Duodenal mucosa (tissue), 2 donors: Measurements from ENCODE around the gene TOP2A.

Experiments used
- H3K27ac ChIP-seq: one replicate; pipeline ENCODE4 v1.7.0; 2013; ENCODE audit warnings: low read depth, low read length
- H3K27me3 ChIP-seq, 2 donors: one replicate each; pipeline ENCODE4 v1.7.0; 2013; ENCODE audit warnings: low read length in 2 of 2, control low read depth in 1 of 2; ENCODE audit not compliant: insufficient read depth in 2 of 2, control insufficient read depth in 1 of 2
- H3K36me3 ChIP-seq, 2 donors: one replicate each; pipeline ENCODE4 v1.7.0; 2013; ENCODE audit warnings: low read length in 2 of 2, control low read depth in 1 of 2; ENCODE audit not compliant: insufficient read depth in 2 of 2, control insufficient read depth in 1 of 2
- H3K4me1 ChIP-seq, 2 donors: one replicate each; pipeline ENCODE4 v1.7.0; 2013; ENCODE audit warnings: low read length in 2 of 2, control low read depth in 1 of 2; ENCODE audit not compliant: insufficient read depth in 2 of 2, control insufficient read depth in 1 of 2
- H3K4me3 ChIP-seq, 2 donors: one replicate each; pipeline ENCODE4 v1.7.0; 2013; ENCODE audit warnings: low read length in 2 of 2, low read depth in 1 of 2
- H3K9ac ChIP-seq, 2 donors: one replicate each; pipeline ENCODE4 v1.7.0; 2013; ENCODE audit warnings: low read length in 2 of 2, low read depth in 1 of 2
- H3K9me3 ChIP-seq, 2 donors: one replicate each; pipeline ENCODE4 v1.7.0; 2013; ENCODE audit warnings: low read length in 2 of 2, control low read depth in 1 of 2; ENCODE audit not compliant: control insufficient read depth in 1 of 2

TOP2A gene

GRCh38 chr17:40431231-40431602 is 13.5 kb upstream of the TOP2A start:
- H3K9me3 ChIP-seq, result no peaks in the 10 kb centered on the region
- no peak overlapping the region for H3K27ac ChIP-seq
- H3K4me3 ChIP-seq, result no peak overlapping the region
- no peak overlapping the region for H3K9ac ChIP-seq
- no peaks in the 10 kb centered on the region for H3K27me3 ChIP-seq
- H3K4me1 ChIP-seq, result no peaks in the 10 kb centered on the region
- H3K36me3 ChIP-seq, result no peaks in the 10 kb centered on the region

- Histone ChIP-seq H3K4me3 (no peak overlapping the region), H3K9ac (no peak overlapping the region), H3K27ac (no peak overlapping the region)
Observed at GRCh38 chr17:40430272-40431230, 12.9 kb upstream of the TOP2A start.

GRCh38 chr17:40427002-40427491 is 9.4 kb upstream of the TOP2A start:
- no peaks in the 10 kb centered on the region for H3K27me3 ChIP-seq
- no peak overlapping the region for H3K27ac ChIP-seq
- H3K4me1 ChIP-seq, result no peaks in the 10 kb centered on the region
- H3K4me3 ChIP-seq, result no peak overlapping the region
- H3K9me3 ChIP-seq, result no peaks in the 10 kb centered on the region
- H3K36me3 ChIP-seq, result no peaks in the 10 kb centered on the region
- H3K9ac ChIP-seq, result no peak overlapping the region

More at GRCh38 chr17:40430272-40431230, 12.9 kb upstream of the TOP2A start:
- Histone ChIP-seq H3K4me1 (no peaks in the 10 kb centered on the region), H3K36me3 (no peaks in the 10 kb centered on the region), H3K9me3 (no peaks in the 10 kb centered on the region), H3K27me3 (no peaks in the 10 kb centered on the region)

- Histone ChIP-seq H3K4me3 (no peak overlapping the region), H3K27me3 (no peaks in the 10 kb centered on the region), H3K9ac (no peak overlapping the region), H3K4me1 (no peaks in the 10 kb centered on the region), H3K27ac (no peak overlapping the region), H3K9me3 (no peaks in the 10 kb centered on the region), H3K36me3 (no peaks in the 10 kb centered on the region)
Observed at GRCh38 chr17:40425741-40426140, 8.0 kb upstream of the TOP2A start.

- Histone ChIP-seq H3K4me3 (no peak overlapping the region), H3K4me1 (peaks cover 0 to 7% of the 10 kb centered on the region in 2 donors), H3K9ac (no peak overlapping the region), H3K27ac (no peak overlapping the region), H3K9me3 (no peaks in the 10 kb centered on the region), H3K27me3 (no peaks in the 10 kb centered on the region), H3K36me3 (no peaks in the 10 kb centered on the region)
Observed at GRCh38 chr17:40422990-40423633, 5.4 kb upstream of the TOP2A start.

GRCh38 chr17:40419559-40420331 is 2.0 kb upstream of the TOP2A start:
- no peaks in the 10 kb centered on the region for H3K36me3 ChIP-seq
- no peak overlapping the region for H3K9ac ChIP-seq
- H3K27me3 ChIP-seq, result no peaks in the 10 kb centered on the region
- H3K9me3 ChIP-seq, result no peaks in the 10 kb centered on the region
- H3K4me3 ChIP-seq, result no peak overlapping the region
- no peak overlapping the region for H3K27ac ChIP-seq
- H3K4me1 ChIP-seq, result peaks cover 6 to 18% of the 10 kb centered on the region in 2 donors

GRCh38 chr17:40418428-40418706 is 671 bp upstream of the TOP2A start:
- Histone ChIP-seq H3K36me3 (no peaks in the 10 kb centered on the region), H3K4me1 (peaks cover 6 to 18% of the 10 kb centered on the region in 2 donors), H3K27me3 (no peaks in the 10 kb centered on the region), H3K9ac (peak overlapping the region; percentile 57 to 58), H3K9me3 (no peaks in the 10 kb centered on the region), H3K27ac (no peak overlapping the region), H3K4me3 (peak overlapping the region; percentile 76 to 83)

- Histone ChIP-seq H3K27ac (no peak overlapping the region), H3K9ac (peak overlapping the region; percentile 45 to 64), H3K9me3 (no peaks in the 10 kb centered on the region)
Observed at GRCh38 chr17:40417258-40417608, 463 bp downstream of the TOP2A start.

GRCh38 chr17:40416671-40417070 is 1.0 kb downstream of the TOP2A start:
- Histone ChIP-seq H3K4me3 (peak overlapping the region; percentile 83 to 88), H3K9ac (peak overlapping the region in 1 of 2 donors; percentile 6), H3K27ac (no peak overlapping the region), H3K27me3 (no peaks in the 10 kb centered on the region), H3K36me3 (peaks cover 0 to 5% of the 10 kb centered on the region in 2 donors), H3K9me3 (no peaks in the 10 kb centered on the region), H3K4me1 (peaks cover 6 to 18% of the 10 kb centered on the region in 2 donors)

More at GRCh38 chr17:40417258-40417608, 463 bp downstream of the TOP2A start:
- no peaks in the 10 kb centered on the region for H3K27me3 ChIP-seq
- H3K4me3 ChIP-seq, result peak overlapping the region; percentile 83 to 88
- H3K4me1 ChIP-seq, result peaks cover 6 to 18% of the 10 kb centered on the region in 2 donors
- peaks cover 0 to under 1% of the 10 kb centered on the region in 2 donors for H3K36me3 ChIP-seq

- Histone ChIP-seq H3K27ac (no peak overlapping the region), H3K4me1 (peaks cover 6 to 18% of the 10 kb centered on the region in 2 donors), H3K36me3 (peaks cover 0 to 5% of the 10 kb centered on the region in 2 donors), H3K9ac (no peak overlapping the region), H3K9me3 (no peaks in the 10 kb centered on the region), H3K4me3 (no peak overlapping the region), H3K27me3 (no peaks in the 10 kb centered on the region)
Observed at GRCh38 chr17:40415390-40415789, 2.3 kb downstream of the TOP2A start.
